NCI-H748 treated with DMSO at 0.1 percent for 48 hours (cell line): ENCODE data around the gene PNKD.

Experiments used
- DNase-seq: peaks from one replicate; lab custom pipeline; 2025; lab: John Stamatoyannopoulos, UW

The PNKD gene

DNA sequence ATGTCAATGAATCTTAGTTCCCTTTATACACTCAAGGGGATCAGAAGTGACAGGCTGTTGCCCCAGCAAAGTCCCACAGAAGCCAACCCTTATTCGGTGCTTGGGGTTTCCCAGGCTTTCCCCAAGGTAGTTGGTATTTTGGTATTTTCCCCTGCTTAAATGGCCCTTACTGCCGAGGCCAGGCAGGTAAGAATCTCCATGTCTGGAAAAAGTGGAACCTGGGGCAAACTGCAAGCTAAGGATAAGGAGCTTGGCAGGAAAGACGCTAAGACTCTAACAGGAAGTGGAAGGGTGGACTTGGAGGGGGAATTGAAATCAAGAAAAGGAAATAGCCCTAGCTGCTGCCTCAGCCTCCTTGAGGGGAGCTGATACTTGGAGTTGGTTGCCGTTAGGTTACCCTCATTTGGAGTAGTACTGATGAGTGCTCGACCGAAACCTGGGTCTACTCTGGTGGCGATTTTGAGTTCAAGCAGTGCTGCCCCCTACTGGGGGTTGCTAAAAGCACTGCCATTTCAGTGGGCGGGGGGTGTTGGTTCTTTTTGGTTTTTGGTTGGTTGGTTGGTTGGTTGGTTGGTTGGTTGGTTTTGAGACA is 12.8 kb upstream of the PNKD start:
- no peak for DNase-seq

DNA sequence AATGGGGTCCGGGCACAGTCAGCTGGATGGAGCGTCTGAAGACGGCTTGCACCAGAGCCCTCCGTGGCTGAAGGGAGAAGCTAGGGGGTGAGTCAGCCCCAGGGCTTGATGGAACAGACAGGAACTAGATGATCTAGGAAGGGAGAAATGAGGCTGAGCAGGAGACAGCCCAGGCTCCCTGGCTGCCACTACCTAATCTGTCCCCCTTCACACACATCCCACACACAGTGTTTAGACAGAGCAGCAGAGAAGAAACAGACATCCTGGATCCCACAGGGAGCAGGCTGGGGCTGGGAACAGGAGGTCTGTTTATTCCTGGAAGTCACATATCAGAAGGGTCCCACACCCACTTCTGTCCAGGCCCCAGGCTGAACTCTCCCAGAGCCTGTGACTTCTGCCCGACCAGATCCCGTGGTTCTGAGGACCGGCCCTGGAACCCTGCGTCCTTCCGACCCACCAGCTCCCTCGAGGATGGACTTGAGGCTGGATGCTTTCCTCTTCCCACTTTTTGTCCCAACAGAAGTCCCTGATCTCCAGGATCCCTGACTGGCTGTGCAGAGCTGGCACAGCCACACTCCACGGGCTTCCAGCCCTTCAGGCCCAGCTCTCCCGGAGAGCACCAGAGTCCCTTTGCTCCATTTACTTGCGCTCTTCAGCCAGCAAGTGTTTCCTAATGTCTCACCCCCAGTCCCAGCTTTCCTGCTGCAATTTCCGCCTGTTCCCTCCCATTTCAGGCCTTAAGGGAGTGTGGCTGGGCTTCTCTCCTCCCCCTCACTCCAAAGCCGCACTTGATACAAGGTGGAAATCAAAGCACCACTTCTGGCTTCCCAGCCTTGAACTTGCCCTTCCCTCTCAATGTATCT is 11.0 kb upstream of the PNKD start:
- DNase-seq, result no peak

- no peak for DNase-seq
Measured at GRCh38 chr2:218260166-218260565, 10.2 kb upstream of the PNKD start.

GRCh38 chr2:218260742-218261422 is 9.4 kb upstream of the PNKD start, which contains the start of gene GPBAR1:
Gene GPBAR1, plus strand, starts transcription at chr2:218261015. Its CDS starts 1,710 bp downstream, at chr2:218262725.
- DNase-seq, result no peak

GRCh38 chr2:218261423-218262236 is 8.7 kb upstream of the PNKD start:
- no peak for DNase-seq

- no peak for DNase-seq
Measured at GRCh38 chr2:218262237-218262600, 8.1 kb upstream of the PNKD start.

DNA sequence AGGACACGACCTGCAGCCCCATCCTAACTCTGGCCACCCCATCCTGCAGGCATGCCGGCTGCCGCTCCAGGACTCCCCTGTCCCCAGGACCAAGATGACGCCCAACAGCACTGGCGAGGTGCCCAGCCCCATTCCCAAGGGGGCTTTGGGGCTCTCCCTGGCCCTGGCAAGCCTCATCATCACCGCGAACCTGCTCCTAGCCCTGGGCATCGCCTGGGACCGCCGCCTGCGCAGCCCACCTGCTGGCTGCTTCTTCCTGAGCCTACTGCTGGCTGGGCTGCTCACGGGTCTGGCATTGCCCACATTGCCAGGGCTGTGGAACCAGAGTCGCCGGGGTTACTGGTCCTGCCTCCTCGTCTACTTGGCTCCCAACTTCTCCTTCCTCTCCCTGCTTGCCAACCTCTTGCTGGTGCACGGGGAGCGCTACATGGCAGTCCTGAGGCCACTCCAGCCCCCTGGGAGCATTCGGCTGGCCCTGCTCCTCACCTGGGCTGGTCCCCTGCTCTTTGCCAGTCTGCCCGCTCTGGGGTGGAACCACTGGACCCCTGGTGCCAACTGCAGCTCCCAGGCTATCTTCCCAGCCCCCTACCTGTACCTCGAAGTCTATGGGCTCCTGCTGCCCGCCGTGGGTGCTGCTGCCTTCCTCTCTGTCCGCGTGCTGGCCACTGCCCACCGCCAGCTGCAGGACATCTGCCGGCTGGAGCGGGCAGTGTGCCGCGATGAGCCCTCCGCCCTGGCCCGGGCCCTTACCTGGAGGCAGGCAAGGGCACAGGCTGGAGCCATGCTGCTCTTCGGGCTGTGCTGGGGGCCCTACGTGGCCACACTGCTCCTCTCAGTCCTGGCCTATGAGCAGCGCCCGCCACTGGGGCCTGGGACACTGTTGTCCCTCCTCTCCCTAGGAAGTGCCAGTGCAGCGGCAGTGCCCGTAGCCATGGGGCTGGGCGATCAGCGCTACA is 7.4 kb upstream of the PNKD start:
- no peak for DNase-seq

- DNase-seq, result no peak
Measured at GRCh38 chr2:218263817-218264641, 6.3 kb upstream of the PNKD start.

GRCh38 chr2:218264773-218265561 is 5.4 kb upstream of the PNKD start:
- DNase-seq, result no peak

DNA sequence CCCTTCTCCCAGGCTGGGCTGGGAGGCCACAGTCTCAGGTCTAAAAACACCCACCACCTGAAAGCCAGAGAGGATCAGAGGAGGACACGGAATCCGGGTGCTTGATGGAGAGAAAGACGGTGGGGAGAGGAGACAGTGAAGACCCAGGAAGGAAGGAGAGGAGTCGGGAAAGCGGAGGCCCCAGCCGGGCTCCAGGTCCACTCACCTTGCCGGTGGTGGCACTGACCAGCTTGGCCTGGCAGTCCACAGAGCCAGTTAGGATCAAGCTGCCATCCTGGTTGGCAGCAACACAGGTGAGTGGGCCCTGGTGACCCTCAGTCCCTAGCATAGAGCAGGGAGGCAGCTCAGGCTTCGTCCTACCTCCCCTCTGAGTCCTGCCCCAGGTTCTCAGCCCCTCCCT is 4.7 kb upstream of the PNKD start:
- DNase-seq, result no peak

DNA sequence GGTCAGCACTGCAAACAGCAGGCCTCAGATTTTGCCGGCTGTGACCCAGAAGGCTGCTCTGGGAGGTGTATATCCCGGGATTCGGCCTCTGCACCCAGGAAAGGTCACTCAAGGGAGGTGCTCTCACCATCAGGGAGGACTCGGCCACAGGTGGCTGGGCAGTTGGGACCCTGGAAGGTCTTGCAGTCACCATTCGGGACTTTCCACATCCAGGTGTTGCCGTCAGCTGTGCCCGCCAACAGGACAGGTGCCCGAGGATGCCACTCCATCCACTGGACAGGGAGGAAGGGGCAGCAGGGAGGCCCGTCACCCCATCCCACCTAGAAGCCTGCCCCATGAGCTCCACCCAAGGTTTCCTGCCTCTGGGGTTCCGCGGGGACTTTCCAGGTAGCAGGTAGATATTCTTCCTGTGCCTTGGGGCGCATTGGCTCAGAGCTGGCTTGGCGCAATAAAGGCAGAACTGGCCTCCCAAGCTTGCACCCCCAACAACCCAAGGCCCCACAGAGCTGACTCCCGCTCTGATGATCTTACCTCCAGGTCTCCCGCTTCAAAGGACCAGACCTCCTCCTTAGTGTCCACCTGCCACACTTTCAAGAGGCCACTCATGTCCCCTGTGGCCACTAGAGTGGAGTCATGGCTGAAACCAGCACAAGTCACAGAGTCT is 3.9 kb upstream of the PNKD start:
- no peak for DNase-seq

DNA sequence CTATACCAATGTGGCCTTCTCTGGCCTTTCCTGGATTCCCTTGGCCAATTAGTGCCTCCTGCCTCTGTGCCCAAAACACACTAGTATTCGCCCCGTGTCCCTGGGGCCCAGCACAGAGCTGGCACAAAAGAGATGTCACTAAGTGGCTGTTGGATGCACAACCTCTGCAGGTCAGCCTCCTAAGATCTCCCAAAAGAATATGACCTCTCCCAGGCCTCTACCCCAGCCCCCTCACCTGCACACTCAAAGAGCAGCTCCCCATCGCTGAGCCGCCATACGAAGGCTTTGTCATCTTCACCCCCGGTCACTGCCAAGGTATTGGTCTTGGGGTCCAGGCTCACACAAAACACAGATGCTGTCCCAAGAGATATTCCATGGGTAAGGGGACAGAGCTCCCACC is 3.1 kb upstream of the PNKD start:
- DNase-seq, result no peak

DNA sequence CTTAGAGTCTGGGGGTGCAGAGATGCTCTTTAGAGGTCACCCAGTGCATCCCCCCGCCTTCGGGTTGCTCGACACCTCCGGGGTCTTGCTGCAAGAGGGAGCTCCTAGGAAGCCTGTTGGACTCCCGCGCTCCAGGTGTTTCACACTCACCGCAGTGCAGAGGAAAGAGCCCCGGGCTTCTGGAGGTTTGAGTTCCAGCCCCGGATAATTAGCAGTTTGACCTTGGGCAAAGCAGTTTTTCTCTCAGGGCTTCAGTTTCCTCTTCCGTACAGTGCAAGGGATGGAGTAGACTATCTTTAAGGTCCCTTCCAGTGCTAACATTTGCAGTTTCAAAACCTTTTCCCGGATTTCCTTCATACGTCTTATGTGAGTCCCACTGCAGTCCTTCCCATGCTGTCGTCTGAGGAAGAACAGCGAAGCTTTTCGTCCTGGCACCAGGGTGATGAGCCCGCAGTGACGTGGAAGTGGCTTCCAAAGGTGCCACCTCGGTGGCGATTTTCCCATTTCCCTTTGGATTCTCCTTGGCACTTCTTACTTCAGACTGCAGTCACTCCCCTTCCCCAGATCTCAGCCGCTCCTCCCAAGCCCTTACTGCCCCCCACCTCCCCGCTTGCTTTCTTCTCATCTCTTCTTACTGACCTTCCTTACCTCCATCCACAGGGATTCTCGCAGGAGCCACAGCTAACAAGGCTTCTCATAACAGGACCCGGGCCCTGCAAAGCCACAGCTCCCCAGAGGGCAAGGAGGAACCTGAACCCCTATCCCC is 585 bp downstream of the PNKD start:
- no peak for DNase-seq

- DNase-seq, result no peak
Measured at GRCh38 chr2:218271487-218271797, 1.1 kb downstream of the PNKD start.

- no peak for DNase-seq
Measured at GRCh38 chr2:218271865-218272530, 1.7 kb downstream of the PNKD start.

GRCh38 chr2:218272531-218273212 is 2.4 kb downstream of the PNKD start:
- peak; percentile 52 for DNase-seq
